ENCODE results near the gene NFE2L1.
A peak's percentile ranks its signal among the peaks of the same experiment; 100 is the strongest.

Gene NFE2L1

GRCh38 chr17:48101012-48101720 lies 53.0 kb downstream of the NFE2L1 start, which contains the start of gene CBX1:
Gene CBX1, minus strand, starts transcription at chr17:48101478. Its CDS starts 24,474 bp downstream, at chr17:48077004.
- peak; percentile 89 for DNase-seq
- H3K27me3 ChIP-seq (replicated peaks): no peaks in the 10 kb centered on the region
- in situ Hi-C loops (cut with HindIII; ENCODE audit: low pct_ligation_motif_present, low sequenced_read_pairs): no loop called here
- peak within 1 kb of the TSS; percentile 90 for H3K4me3 ChIP-seq (ENCODE audit: low read depth, low read length)
- H3K27ac ChIP-seq: peak within 1 kb of the TSS; percentile 58
- no peak for TF ChIP-seq CTCF (IDR thresholded peaks at IDR 0.05; ENCODE audit: low read depth, low read length, missing control alignments)
- H3K36me3 ChIP-seq (replicated peaks): no peaks in the 10 kb centered on the region

DNA sequence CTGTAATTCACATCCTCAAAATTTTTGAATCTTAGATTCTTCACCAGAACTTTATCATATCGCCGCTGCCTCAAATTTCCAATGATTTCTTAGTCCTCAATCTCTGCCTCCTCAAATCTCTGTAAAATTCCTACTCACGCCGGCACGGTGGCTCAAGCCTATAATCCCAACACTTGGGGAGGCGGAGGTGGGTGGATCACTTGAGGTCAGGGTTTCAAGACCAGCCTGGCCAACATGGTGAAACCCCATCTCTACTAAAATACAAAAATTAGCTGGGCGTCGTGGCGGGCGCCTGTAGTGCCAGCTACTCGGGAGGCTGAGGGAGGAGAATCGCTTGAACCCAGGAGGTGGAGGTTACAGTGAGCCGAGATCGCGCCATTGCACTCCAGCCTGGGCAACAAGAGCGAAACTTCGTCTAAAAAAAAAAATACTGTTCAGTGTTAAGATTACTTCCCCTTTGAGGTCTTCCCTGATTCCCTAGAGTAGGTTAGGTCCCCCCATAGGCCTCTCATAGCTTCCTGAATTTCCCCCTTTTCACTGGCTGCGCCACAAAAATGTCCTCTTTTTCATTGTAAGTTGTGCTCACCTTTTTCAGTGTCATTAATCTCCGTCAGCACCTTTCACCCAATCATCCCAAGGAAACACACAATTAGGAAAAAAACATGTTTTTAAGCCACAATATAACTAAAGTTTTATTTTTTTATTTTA lies 54.0 kb downstream of the NFE2L1 start:
- H3K4me3 ChIP-seq (ENCODE audit: low read depth, low read length): no peak overlapping the region
- H3K27me3 ChIP-seq (replicated peaks): no peaks in the 10 kb centered on the region
- no peaks in the 10 kb centered on the region for H3K36me3 ChIP-seq (replicated peaks)
- H3K27ac ChIP-seq: no peak overlapping the region
- no peak for TF ChIP-seq CTCF (IDR thresholded peaks at IDR 0.05; ENCODE audit: low read depth, low read length, missing control alignments)
- no peak for DNase-seq
- in situ Hi-C loops (cut with HindIII; ENCODE audit: low pct_ligation_motif_present, low sequenced_read_pairs): no loop called here

DNA sequence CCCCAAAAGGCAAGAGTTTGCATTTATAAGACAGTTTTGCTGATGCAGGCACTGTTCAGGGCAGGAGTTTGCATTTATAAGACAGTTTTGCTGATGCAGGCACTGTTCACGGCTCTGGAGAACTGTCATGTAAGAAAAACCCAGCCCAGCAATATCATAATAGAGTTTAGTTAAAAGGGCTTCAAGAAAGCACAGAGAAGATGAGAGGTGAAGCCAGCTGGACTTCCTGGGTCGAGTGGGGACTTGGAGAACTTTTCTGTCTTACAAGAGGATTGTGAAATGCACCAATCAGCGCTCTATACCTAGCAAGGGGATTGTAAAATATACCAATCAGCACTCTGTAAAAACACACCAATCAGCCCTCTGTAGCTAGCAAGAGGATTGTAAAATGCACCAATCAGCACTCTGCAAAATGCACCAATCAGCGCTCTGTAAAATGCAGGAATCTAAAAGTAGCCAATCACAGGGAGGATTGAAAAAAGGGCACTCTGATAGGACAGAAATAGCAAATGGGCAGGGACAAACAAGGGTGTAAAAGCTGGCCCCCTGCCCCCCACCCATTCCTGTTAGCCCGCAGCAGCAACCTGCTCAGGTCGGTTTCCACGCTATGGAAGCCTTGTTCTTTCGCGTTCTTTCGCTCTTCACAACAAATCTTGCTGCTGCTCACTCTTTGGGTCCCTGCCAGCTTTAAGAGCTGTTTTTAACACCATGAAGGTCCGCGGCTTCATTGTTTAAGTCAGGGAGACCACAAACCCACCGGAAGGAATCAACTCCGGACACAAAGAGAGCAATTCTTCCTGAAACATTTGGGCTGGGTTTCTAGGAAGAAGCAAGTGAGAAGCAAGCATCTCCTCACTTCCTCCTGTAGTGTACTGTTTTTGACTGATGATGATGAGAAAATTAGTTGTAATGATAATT lies 54.9 kb downstream of the NFE2L1 start:
- TF ChIP-seq CTCF (IDR thresholded peaks at IDR 0.05; ENCODE audit: low read depth, low read length, missing control alignments): no peak
- no peaks in the 10 kb centered on the region for H3K36me3 ChIP-seq (replicated peaks)
- no peak for DNase-seq
- H3K27ac ChIP-seq: no peak overlapping the region
- in situ Hi-C loops (cut with HindIII; ENCODE audit: low pct_ligation_motif_present, low sequenced_read_pairs): no loop called here
- no peaks in the 10 kb centered on the region for H3K27me3 ChIP-seq (replicated peaks)
- H3K4me3 ChIP-seq (ENCODE audit: low read depth, low read length): no peak overlapping the region

- TF ChIP-seq CTCF (IDR thresholded peaks at IDR 0.05; ENCODE audit: low read depth, low read length, missing control alignments): no peak
- Histone ChIP-seq H3K4me3 (ENCODE audit: low read depth, low read length) (no peak overlapping the region), H3K27ac (no peak overlapping the region), H3K36me3 (replicated peaks) (no peaks in the 10 kb centered on the region), H3K27me3 (replicated peaks) (no peaks in the 10 kb centered on the region)
- no peak for DNase-seq
- in situ Hi-C loops (cut with HindIII; ENCODE audit: low pct_ligation_motif_present, low sequenced_read_pairs): no loop called here
Measured at GRCh38 chr17:48104440-48104839, 56.3 kb downstream of the NFE2L1 start.

GRCh38 chr17:48106802-48107136 lies 58.6 kb downstream of the NFE2L1 start:
- no peak for TF ChIP-seq CTCF (IDR thresholded peaks at IDR 0.05; ENCODE audit: low read depth, low read length, missing control alignments)
- Histone ChIP-seq H3K4me3 (ENCODE audit: low read depth, low read length) (peak overlapping the region; percentile 95), H3K36me3 (replicated peaks) (no peaks in the 10 kb centered on the region), H3K27me3 (replicated peaks) (no peaks in the 10 kb centered on the region), H3K27ac (no peak overlapping the region)
- in situ Hi-C loops (cut with HindIII; ENCODE audit: low pct_ligation_motif_present, low sequenced_read_pairs): no loop called here
- no peak for DNase-seq
